Kidney epithelial cell (primary cell): ENCODE measurements around the gene ZMYND10. TPM values are rescaled to one million over a fixed set of nuclear protein-coding genes. Genes with fewer than 3 reads are reported as not detected.

Source experiments
- DNase-seq: peaks from one replicate; pipeline ENCODE4 v3.0.0-alpha.2; 2010; ENCODE audit warnings: low read depth
- H3K27me3 ChIP-seq: 2 replicates; pipeline ENCODE4 v1.6.0; 2011; ENCODE audit warnings: low read length; ENCODE audit not compliant: control insufficient read depth, insufficient read depth
- H3K36me3 ChIP-seq: 2 replicates; pipeline ENCODE4 v1.5.1; 2011; ENCODE audit warnings: low read length; ENCODE audit not compliant: control insufficient read depth, insufficient read depth
- H3K4me3 ChIP-seq: 2 replicates; pipeline ENCODE4 v1.5.1; 2011; ENCODE audit warnings: low read depth, mild to moderate bottlenecking, control low read depth, low read length
- CTCF ChIP-seq: IDR thresholded peaks from 2 replicates; pipeline ENCODE4 v1.5.1; 2011; ENCODE audit warnings: mild to moderate bottlenecking, moderate library complexity, low read length, control low read depth, inconsistent platforms; ENCODE audit not compliant: insufficient read depth, poor library complexity, severe bottlenecking
- total RNA-seq: library from RNA; depleted of rRNA; stranded (reverse); fragments of >200 nt; gene quantifications from 2 replicates; pipeline ENCODE4 v1.2.3, GENCODE V29; 2015

ZMYND10 gene
- total RNA-seq, 1 donor from 2014 or later, result 1.7 TPM

GRCh38 chr3:50337175-50337861, 8.2 kb downstream of the ZMYND10 start:
- Histone ChIP-seq H3K27me3 (peaks cover 11% of the 10 kb centered on the region), H3K36me3 (no peaks in the 10 kb centered on the region), H3K4me3 (peak overlapping the region; percentile 74)
- peak; percentile 95 for DNase-seq
- no peak for TF ChIP-seq CTCF

- no peaks in the 10 kb centered on the region for H3K36me3 ChIP-seq
- no peak for TF ChIP-seq CTCF
- no peak for DNase-seq
- peak overlapping the region; percentile 74 for H3K4me3 ChIP-seq
- peaks cover 11% of the 10 kb centered on the region for H3K27me3 ChIP-seq
These were observed 8.9 kb downstream of the ZMYND10 start for GRCh38 chr3:50336452-50337174.

- Histone ChIP-seq H3K4me3 (no peak overlapping the region), H3K27me3 (no peaks in the 10 kb centered on the region), H3K36me3 (peaks cover 1% of the 10 kb centered on the region)
- no peak for DNase-seq
- no peak for TF ChIP-seq CTCF
These were observed 11.0 kb downstream of the ZMYND10 start for GRCh38 chr3:50334339-50335075.

- Histone ChIP-seq H3K36me3 (peaks cover 1% of the 10 kb centered on the region), H3K4me3 (no peak overlapping the region), H3K27me3 (no peaks in the 10 kb centered on the region)
- no peak for TF ChIP-seq CTCF
- no peak for DNase-seq
These were observed 11.7 kb downstream of the ZMYND10 start for GRCh38 chr3:50333744-50334328.

GRCh38 chr3:50331364-50331907, 14.1 kb downstream of the ZMYND10 start:
- H3K4me3 ChIP-seq, result no peak overlapping the region
- TF ChIP-seq CTCF, result no peak
- H3K27me3 ChIP-seq, result no peaks in the 10 kb centered on the region
- no peak for DNase-seq
- H3K36me3 ChIP-seq, result peaks cover 1% of the 10 kb centered on the region
